Osteoblast (primary cell): ENCODE data around the gene ARMH4. TPM values are rescaled to one million over a fixed set of nuclear protein-coding genes. Genes with fewer than 3 reads are reported as not detected.

Source experiments
- DNase-seq: peaks from one replicate; pipeline ENCODE4 v3.0.0; 2011; ENCODE audit warnings: low spot score, mixed read lengths; ENCODE audit not compliant: insufficient read length; ENCODE audit errors: missing footprints
- H2AFZ ChIP-seq: 2 replicates; pipeline ENCODE4 v1.6.0; 2011; ENCODE audit warnings: mild to moderate bottlenecking, low read length
- H3K27ac ChIP-seq: 2 replicates; pipeline ENCODE4 v1.5.1; 2011; ENCODE audit warnings: mild to moderate bottlenecking, low read depth, low read length, moderate library complexity
- H3K27me3 ChIP-seq: 2 replicates; pipeline ENCODE4 v1.6.0; 2012; ENCODE audit warnings: mild to moderate bottlenecking, control low read depth, inconsistent platforms, low read length, moderate library complexity; ENCODE audit not compliant: insufficient read depth
- H3K36me3 ChIP-seq: 2 replicates; pipeline ENCODE4 v1.5.1; 2011; ENCODE audit warnings: mild to moderate bottlenecking, low read length, control low read depth, moderate library complexity; ENCODE audit not compliant: insufficient read depth
- H3K4me1 ChIP-seq: 2 replicates; pipeline ENCODE4 v1.5.1; 2011; ENCODE audit warnings: mild to moderate bottlenecking, low read length, control low read depth, moderate library complexity; ENCODE audit not compliant: insufficient read depth
- H3K4me2 ChIP-seq: 2 replicates; pipeline ENCODE4 v1.6.0; 2011; ENCODE audit warnings: mild to moderate bottlenecking, low read length; ENCODE audit not compliant: insufficient read depth
- H3K4me3 ChIP-seq: fragments of 200-600 bp; sonication (generic); 3 replicates; pipeline ENCODE4 v1.5.1; 2012; ENCODE audit warnings: mild to moderate bottlenecking, low read length, inconsistent platforms; ENCODE audit not compliant: insufficient read depth
- H3K79me2 ChIP-seq: 2 replicates; pipeline ENCODE4 v1.6.0; 2012; ENCODE audit warnings: mild to moderate bottlenecking, low read length, control low read depth, inconsistent platforms; ENCODE audit not compliant: insufficient read depth
- H3K9me3 ChIP-seq: 2 replicates; pipeline ENCODE4 v1.5.1; 2011; ENCODE audit warnings: low read depth, low read length, control low read depth
- H4K20me1 ChIP-seq: 2 replicates; pipeline ENCODE4 v1.6.0; 2012; ENCODE audit warnings: mild to moderate bottlenecking, low read length, control low read depth; ENCODE audit not compliant: insufficient read depth
- total RNA-seq: library from RNA; depleted of rRNA; stranded (reverse); fragments of >200 nt; gene quantifications from 2 replicates; pipeline ENCODE4 v1.2.3, GENCODE V29; 2012
- TF ChIP-seq, protein P1 (sequence below): IDR thresholded peaks from 2 replicates; pipeline ENCODE4 v1.5.1; 2011; ENCODE audit warnings: mild to moderate bottlenecking, low read depth, low read length, moderate library complexity; ENCODE audit errors: extremely low read depth

ARMH4 gene
- total RNA-seq, 1 donor, result 10.9 TPM

DNA sequence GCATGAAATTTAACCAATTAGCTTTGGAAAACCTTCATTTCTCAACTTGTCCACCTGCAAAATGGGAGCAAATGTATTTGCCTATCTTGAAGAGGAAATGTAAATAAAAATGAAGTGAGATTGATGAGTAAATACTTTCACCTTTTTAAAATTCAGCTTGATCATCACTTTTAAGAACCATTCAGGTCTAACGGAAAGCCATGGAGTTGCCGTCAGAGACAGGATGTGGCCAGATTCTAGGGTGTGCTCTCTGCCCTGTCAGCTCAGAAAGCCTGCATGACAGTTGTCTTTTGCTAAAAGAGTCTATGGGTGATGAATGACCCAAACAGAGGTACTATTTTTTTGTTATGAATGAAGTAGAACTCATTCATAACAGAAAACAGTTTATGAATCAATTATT, 181.8 kb downstream of the ARMH4 start:
- H3K27me3 ChIP-seq, result no peaks in the 10 kb centered on the region
- DNase-seq, result no peak
- no peaks in the 10 kb centered on the region for H3K9me3 ChIP-seq
- no peaks in the 10 kb centered on the region for H3K79me2 ChIP-seq
- H4K20me1 ChIP-seq, result no peaks in the 10 kb centered on the region
- H3K4me3 ChIP-seq, result no peak overlapping the region
- no peaks in the 10 kb centered on the region for H3K36me3 ChIP-seq
- TF ChIP-seq, protein P1, sequence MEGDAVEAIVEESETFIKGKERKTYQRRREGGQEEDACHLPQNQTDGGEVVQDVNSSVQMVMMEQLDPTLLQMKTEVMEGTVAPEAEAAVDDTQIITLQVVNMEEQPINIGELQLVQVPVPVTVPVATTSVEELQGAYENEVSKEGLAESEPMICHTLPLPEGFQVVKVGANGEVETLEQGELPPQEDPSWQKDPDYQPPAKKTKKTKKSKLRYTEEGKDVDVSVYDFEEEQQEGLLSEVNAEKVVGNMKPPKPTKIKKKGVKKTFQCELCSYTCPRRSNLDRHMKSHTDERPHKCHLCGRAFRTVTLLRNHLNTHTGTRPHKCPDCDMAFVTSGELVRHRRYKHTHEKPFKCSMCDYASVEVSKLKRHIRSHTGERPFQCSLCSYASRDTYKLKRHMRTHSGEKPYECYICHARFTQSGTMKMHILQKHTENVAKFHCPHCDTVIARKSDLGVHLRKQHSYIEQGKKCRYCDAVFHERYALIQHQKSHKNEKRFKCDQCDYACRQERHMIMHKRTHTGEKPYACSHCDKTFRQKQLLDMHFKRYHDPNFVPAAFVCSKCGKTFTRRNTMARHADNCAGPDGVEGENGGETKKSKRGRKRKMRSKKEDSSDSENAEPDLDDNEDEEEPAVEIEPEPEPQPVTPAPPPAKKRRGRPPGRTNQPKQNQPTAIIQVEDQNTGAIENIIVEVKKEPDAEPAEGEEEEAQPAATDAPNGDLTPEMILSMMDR, result no peak
- no peak overlapping the region for H3K4me2 ChIP-seq
- H2AFZ ChIP-seq, result no peak overlapping the region
- no peaks in the 10 kb centered on the region for H3K4me1 ChIP-seq
- no peak overlapping the region for H3K27ac ChIP-seq

DNA sequence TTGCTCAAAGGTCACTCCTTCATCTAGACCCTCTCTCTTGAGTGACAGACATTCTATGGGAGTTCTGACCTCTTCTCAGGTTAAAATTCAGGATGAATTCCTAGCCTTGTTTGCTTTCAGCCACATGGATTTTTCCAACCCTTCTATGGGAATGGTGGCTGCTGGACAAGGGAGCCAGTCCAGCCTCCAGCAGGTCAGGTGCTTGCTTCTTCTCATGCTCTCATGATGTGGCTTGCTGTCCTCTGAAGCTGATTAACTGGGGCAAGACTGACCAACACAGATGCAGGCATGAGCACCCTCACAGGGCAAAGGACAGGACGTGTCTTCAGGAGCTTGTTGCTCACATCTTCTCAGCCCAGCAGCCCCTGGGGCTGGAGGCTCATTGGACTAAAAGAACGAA, 188.9 kb downstream of the ARMH4 start:
- H3K4me3 ChIP-seq, result no peak overlapping the region
- H2AFZ ChIP-seq, result no peak overlapping the region
- H4K20me1 ChIP-seq, result no peaks in the 10 kb centered on the region
- TF ChIP-seq, protein P1, result no peak
- no peak for DNase-seq
- no peaks in the 10 kb centered on the region for H3K27me3 ChIP-seq
- H3K36me3 ChIP-seq, result no peaks in the 10 kb centered on the region
- H3K27ac ChIP-seq, result no peak overlapping the region
- H3K4me1 ChIP-seq, result no peaks in the 10 kb centered on the region
- no peaks in the 10 kb centered on the region for H3K79me2 ChIP-seq
- no peak overlapping the region for H3K4me2 ChIP-seq
- no peaks in the 10 kb centered on the region for H3K9me3 ChIP-seq

DNA sequence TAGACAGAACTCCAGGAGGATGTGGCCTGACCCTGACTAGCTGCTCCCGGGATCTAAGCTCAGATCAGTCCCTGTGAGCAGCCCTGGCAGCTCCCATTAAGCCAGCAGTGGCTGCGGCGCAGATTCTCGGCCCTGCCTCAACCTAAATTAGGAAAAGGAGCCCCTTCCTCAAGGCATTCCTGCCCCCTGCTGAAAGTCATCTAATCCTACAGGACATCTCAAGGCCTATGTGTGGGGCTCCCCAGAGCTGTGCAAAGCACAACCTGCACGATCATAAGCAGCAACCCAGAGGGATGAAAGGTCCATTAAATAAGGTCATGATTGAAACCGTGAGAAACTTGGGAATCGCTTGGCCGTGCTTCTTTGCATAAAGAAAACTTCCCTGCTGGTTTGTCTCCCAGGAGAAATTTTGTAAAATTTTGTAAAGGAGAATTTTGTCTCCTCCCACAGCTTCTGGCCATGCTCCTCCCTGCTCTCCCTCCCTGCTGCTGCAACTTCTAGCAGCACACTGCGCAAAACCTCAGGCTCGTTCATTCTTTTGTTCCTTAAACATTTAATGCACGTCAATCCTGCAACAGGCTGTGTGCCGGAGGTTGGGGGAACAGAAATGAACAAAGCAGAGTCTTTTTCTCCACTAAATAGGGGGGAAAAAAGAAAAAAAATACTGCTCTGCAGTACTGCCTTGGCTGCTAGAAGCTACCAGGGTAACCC, 189.5 kb downstream of the ARMH4 start:
- H3K4me2 ChIP-seq, result no peak overlapping the region
- H3K27ac ChIP-seq, result no peak overlapping the region
- H2AFZ ChIP-seq, result no peak overlapping the region

DNA sequence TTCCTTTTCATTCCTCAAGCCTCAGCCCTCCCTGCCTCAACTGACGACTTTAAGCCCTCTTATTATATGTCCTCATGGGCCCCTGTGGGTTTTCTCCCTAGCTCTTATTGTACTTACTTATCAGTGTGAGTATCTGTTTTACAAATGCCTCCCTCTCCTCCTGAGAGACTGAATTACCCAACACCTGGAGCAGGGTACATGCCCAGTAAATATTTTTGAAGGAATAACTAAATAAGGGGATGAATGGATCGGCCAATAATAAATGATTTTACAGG, 190.3 kb downstream of the ARMH4 start:
- Histone ChIP-seq H3K4me1 (no peaks in the 10 kb centered on the region), H3K36me3 (no peaks in the 10 kb centered on the region), H3K27ac (no peak overlapping the region), H3K4me2 (no peak overlapping the region), H2AFZ (no peak overlapping the region), H3K9me3 (no peaks in the 10 kb centered on the region), H4K20me1 (no peaks in the 10 kb centered on the region), H3K4me3 (no peak overlapping the region), H3K27me3 (no peaks in the 10 kb centered on the region), H3K79me2 (no peaks in the 10 kb centered on the region)
- TF ChIP-seq, protein P1, result no peak
- DNase-seq, result no peak

More for the DNA sequence above, 189.5 kb downstream of the ARMH4 start:
- DNase-seq, result no peak
- H4K20me1 ChIP-seq, result no peaks in the 10 kb centered on the region
- no peaks in the 10 kb centered on the region for H3K27me3 ChIP-seq
- H3K36me3 ChIP-seq, result no peaks in the 10 kb centered on the region
- TF ChIP-seq, protein P1, result no peak
- H3K4me3 ChIP-seq, result no peak overlapping the region
- H3K9me3 ChIP-seq, result no peaks in the 10 kb centered on the region
- no peaks in the 10 kb centered on the region for H3K79me2 ChIP-seq
- no peaks in the 10 kb centered on the region for H3K4me1 ChIP-seq
